CD14-positive monocyte (primary cell): ENCODE measurements around the gene CTNNBL1. TPM values are rescaled to one million over a fixed set of nuclear protein-coding genes. Genes with fewer than 3 reads are reported as not detected.

Experiments used
- DNase-seq, 3 donors: peaks; one replicate each; pipeline ENCODE4 v3.0.0-alpha.2; 2011 to 2022
- H2AFZ ChIP-seq: 2 replicates; pipeline ENCODE4 v1.6.0; 2012; ENCODE audit warnings: mild to moderate bottlenecking, low read depth, low read length, inconsistent platforms; ENCODE audit not compliant: insufficient read depth, poor library complexity, severe bottlenecking
- H3K27ac ChIP-seq, 2 donors: 1 replicate in 1 of 2; 2 replicates in 1 of 2; pipeline ENCODE4 v1.5.1; 2012 to 2013; ENCODE audit warnings: low read length in 2 of 2, control low read depth in 1 of 2, inconsistent platforms in 1 of 2, low read depth in 1 of 2, mild to moderate bottlenecking in 1 of 2
- H3K27me3 ChIP-seq, 2 donors: one replicate each; pipeline versions ENCODE4 v1.6.0 to v1.6.1; 2011 to 2013; ENCODE audit warnings: low read length in 2 of 2; ENCODE audit not compliant: control insufficient read depth in 2 of 2, insufficient read depth in 2 of 2
- H3K36me3 ChIP-seq, 2 donors: replicated peaks in 1 of 2; 1 replicate in 1 of 2; 2 replicates in 1 of 2; pipeline versions ENCODE4 v1.5.1 to v1.6.1; 2012 to 2013; ENCODE audit warnings: low read length in 2 of 2, control low read depth in 1 of 2, inconsistent platforms in 1 of 2, mild to moderate bottlenecking in 1 of 2; ENCODE audit not compliant: insufficient read depth in 2 of 2, control insufficient read depth in 1 of 2
- H3K4me1 ChIP-seq, 2 donors: 1 replicate in 1 of 2; 2 replicates in 1 of 2; pipeline versions ENCODE4 v1.5.1 to v1.6.1; 2012 to 2013; ENCODE audit warnings: low read length in 2 of 2, control low read depth in 1 of 2, inconsistent platforms in 1 of 2, mild to moderate bottlenecking in 1 of 2, moderate library complexity in 1 of 2; ENCODE audit not compliant: insufficient read depth in 2 of 2, control insufficient read depth in 1 of 2
- H3K4me2 ChIP-seq: replicated peaks from 2 replicates; pipeline ENCODE3; 2012; ENCODE audit warnings: low read length, moderate library complexity, mild to moderate bottlenecking; ENCODE audit not compliant: poor library complexity, severe bottlenecking; ENCODE audit errors: extremely low read depth
- H3K4me3 ChIP-seq, 3 experiments: fragments of 200-600 bp in 1 of 3; sonication (generic) in 1 of 3; replicated peaks in 1 of 3; 1 replicate in 2 of 3; 2 replicates in 1 of 3; pipeline ENCODE4 v1.5.1; 2011 to 2013; ENCODE audit warnings: low read length in 3 of 3, mild to moderate bottlenecking in 3 of 3, control low read depth in 2 of 3, low read depth in 2 of 3, inconsistent platforms in 1 of 3, moderate library complexity in 1 of 3
- H3K79me2 ChIP-seq: 2 replicates; pipeline ENCODE4 v1.6.0; 2012; ENCODE audit warnings: mild to moderate bottlenecking, control low read depth, inconsistent platforms, low read length, moderate library complexity; ENCODE audit not compliant: insufficient read depth
- H3K9ac ChIP-seq: 2 replicates; pipeline ENCODE4 v1.6.0; 2017; ENCODE audit warnings: low read length, mild to moderate bottlenecking; ENCODE audit not compliant: insufficient read depth, poor library complexity, severe bottlenecking
- H3K9me3 ChIP-seq, 2 donors: replicated peaks in 1 of 2; 1 replicate in 1 of 2; 2 replicates in 1 of 2; pipeline versions ENCODE4 v1.5.1 to v1.6.1; 2012 to 2013; ENCODE audit warnings: low read length in 2 of 2, control low read depth in 1 of 2; ENCODE audit not compliant: control insufficient read depth in 1 of 2, insufficient read depth in 1 of 2
- H4K20me1 ChIP-seq: 2 replicates; pipeline ENCODE4 v1.6.0; 2012; ENCODE audit warnings: mild to moderate bottlenecking, low read length, control low read depth, moderate library complexity; ENCODE audit not compliant: insufficient read depth
- H3K27ac Mint-ChIP-seq, 7 donors: one replicate each; pipeline ENCODE4 v1.8.0; 2020; ENCODE audit warnings: mild to moderate bottlenecking in 7 of 7, mixed read lengths in 7 of 7, moderate library complexity in 6 of 7, inconsistent platforms in 2 of 7
- H3K27me3 Mint-ChIP-seq, 3 donors: one replicate each; pipeline ENCODE4 v1.8.0; 2021 to 2022; ENCODE audit warnings: low read depth in 3 of 3, mild to moderate bottlenecking in 3 of 3, mixed read lengths in 3 of 3, moderate library complexity in 3 of 3, inconsistent platforms in 1 of 3
- H3K36me3 Mint-ChIP-seq, 2 donors: one replicate each; pipeline ENCODE4 v1.8.0; 2020; ENCODE audit warnings: mixed read lengths in 2 of 2, inconsistent platforms in 1 of 2, mild to moderate bottlenecking in 1 of 2
- H3K4me1 Mint-ChIP-seq: one replicate; pipeline ENCODE4 v1.8.0; 2020; ENCODE audit warnings: mild to moderate bottlenecking, mixed read lengths
- H3K4me3 Mint-ChIP-seq, 2 donors: one replicate each; pipeline ENCODE4 v1.8.0; 2020; ENCODE audit warnings: mild to moderate bottlenecking in 2 of 2, mixed read lengths in 2 of 2, moderate library complexity in 1 of 2
- H3K9me3 Mint-ChIP-seq, 7 donors: one replicate each; pipeline ENCODE4 v1.8.0; 2020 to 2022; ENCODE audit warnings: mixed read lengths in 7 of 7, mild to moderate bottlenecking in 6 of 7, moderate library complexity in 6 of 7, inconsistent platforms in 2 of 7
- CTCF ChIP-seq: fragments of 200-600 bp; IDR thresholded peaks from one replicate; pipeline ENCODE4 v1.8.0; 2022; ENCODE audit warnings: antibody characterized with exemption, mild to moderate bottlenecking
- whole genome bisulfite sequencing: methylation state at CpG from one replicate; pipeline ENCODE4 v1.1.5; 2013; ENCODE audit warnings: missing lambda C conversion rate; ENCODE audit not compliant: insufficient coverage; 5-methylcytosine and 5-hydroxymethylcytosine counted together
- intact Hi-C, 2 donors: fragments of 100-400 bp; cut with micrococcal nuclease; formaldehyde crosslinking; loops; one replicate each; pipeline versions ENCODE4 v1.15.0 to v1.15.1; 2023
- polyA plus RNA-seq, 3 donors: library from polyadenylated mRNA; depleted of rRNA in 1 of 3; unstranded in 2 of 3; stranded (reverse) in 1 of 3; fragments of 300-500 nt in 2 of 3; fragments of >200 nt in 1 of 3; fragmentation: Illumina TruSeq in 2 of 3; gene quantifications; 1 replicate in 2 of 3; 2 replicates in 1 of 3; pipeline ENCODE4 v1.2.3, GENCODE V29; 2012 to 2021

Gene CTNNBL1
- polyA plus RNA-seq, 3 donors = 35.5 to 83.2 (median 77.3) TPM

- Histone ChIP-seq H2AFZ (peak overlapping the region; percentile 29), H3K27ac (no peak overlapping the region), H3K9me3 (peaks cover 0 to 7% of the 10 kb centered on the region in 2 donors), H3K27me3 (peaks cover 19 to 80% of the 10 kb centered on the region in 2 donors), H3K4me2 (no peak overlapping the region), H3K4me1 (peaks cover 0 to 3% of the 10 kb centered on the region in 2 donors), H3K79me2 (no peaks in the 10 kb centered on the region), H4K20me1 (no peaks in the 10 kb centered on the region), H3K36me3 (no peaks in the 10 kb centered on the region), H3K4me3 (no peak overlapping the region), H3K9ac (no peak overlapping the region)
- DNase-seq = no peak
- Mint-ChIP-seq H3K4me3 (peak overlapping the region in 1 of 2 donors; percentile 26), H3K27ac (no peak overlapping the region), H3K4me1 (peaks cover 7% of the 10 kb centered on the region), H3K36me3 (peaks cover 0 to 2% of the 10 kb centered on the region in 2 donors), H3K27me3 (peaks cover 59 to 100% (median 87%) of the 10 kb centered on the region in 3 donors), H3K9me3 (peaks cover 0 to 27% (median 2%) of the 10 kb centered on the region in 7 donors)
- intact Hi-C loops = no loop called here
- WGBS = 55% methylated on average over 8 of the region's 10 CpGs
- no peak for TF ChIP-seq CTCF
Observed at GRCh38 chr20:37915434-37915787, 221.6 kb downstream of the CTNNBL1 start.

- DNase-seq = no peak
- Histone ChIP-seq H3K9me3 (peaks cover 0 to 7% of the 10 kb centered on the region in 2 donors), H3K4me1 (peaks cover 0 to 3% of the 10 kb centered on the region in 2 donors), H4K20me1 (no peaks in the 10 kb centered on the region), H3K4me2 (no peak overlapping the region), H3K36me3 (no peaks in the 10 kb centered on the region), H3K79me2 (no peaks in the 10 kb centered on the region), H2AFZ (no peak overlapping the region), H3K4me3 (no peak overlapping the region), H3K27ac (no peak overlapping the region), H3K9ac (no peak overlapping the region), H3K27me3 (peaks cover 19 to 80% of the 10 kb centered on the region in 2 donors)
- Mint-ChIP-seq H3K4me3 (peak overlapping the region in 1 of 2 donors; percentile 65), H3K4me1 (peaks cover 7% of the 10 kb centered on the region), H3K9me3 (peaks cover 0 to 27% (median 2%) of the 10 kb centered on the region in 7 donors), H3K27ac (peak overlapping the region in 1 of 7 donors; percentile 46), H3K27me3 (peaks cover 59 to 100% (median 84%) of the 10 kb centered on the region in 3 donors), H3K36me3 (peaks cover 0 to 2% of the 10 kb centered on the region in 2 donors)
- 44% methylated on average over 10 of the region's 21 CpGs for WGBS
- intact Hi-C loops = no loop called here
- no peak for TF ChIP-seq CTCF
Observed at GRCh38 chr20:37915800-37916570, 222.2 kb downstream of the CTNNBL1 start.
